Body of pancreas (tissue), 4 donors: ENCODE measurements around the gene CLMN. TPM values are rescaled to one million over a fixed set of nuclear protein-coding genes. Genes with fewer than 3 reads are reported as not detected.
A peak's percentile ranks its signal among the peaks of the same experiment; 100 is the strongest.

ENCODE experiments used
- ATAC-seq: fragments of 150-250 bp; one replicate; pipeline ENCODE4 v1.9.1; 2016
- DNase-seq, 4 donors: peaks; one replicate each; pipeline ENCODE4 v3.0.0-alpha.2; 2019
- H3K27ac ChIP-seq, 4 donors: fragments of 200-600 bp; sonication (generic); 1 replicate in 3 of 4; 2 replicates in 1 of 4; pipeline versions ENCODE4 v1.5.1 to v1.6.1; 2016 to 2019; ENCODE audit warnings: mild to moderate bottlenecking in 1 of 4, mixed read lengths in 1 of 4, moderate library complexity in 1 of 4
- H3K27me3 ChIP-seq, 2 donors: fragments of 200-600 bp; sonication (generic); one replicate each; pipeline ENCODE4 v1.6.0; 2016; ENCODE audit warnings: mild to moderate bottlenecking in 1 of 2
- H3K36me3 ChIP-seq, 2 donors: fragments of 200-600 bp; sonication (generic); replicated peaks in 1 of 2; 2 replicates each; pipeline ENCODE4 v1.5.1; 2016; ENCODE audit warnings: low read depth in 2 of 2; ENCODE audit not compliant: insufficient read depth in 1 of 2
- H3K4me1 ChIP-seq: fragments of 200-600 bp; sonication (generic); one replicate; pipeline ENCODE4 v1.6.0; 2016
- H3K4me3 ChIP-seq, 2 donors: fragments of 200-600 bp; sonication (generic); 1 replicate in 1 of 2; 2 replicates in 1 of 2; pipeline ENCODE4 v1.5.1; 2016 to 2019
- H3K9me3 ChIP-seq, 3 donors: fragments of 200-600 bp; sonication (generic); 1 replicate in 2 of 3; 2 replicates in 1 of 3; pipeline ENCODE4 v1.5.1; 2016
- POLR2A ChIP-seq, 3 donors: fragments of 450-650 bp; IDR thresholded peaks; one replicate each; pipeline ENCODE4 v1.6.1; 2016; ENCODE audit warnings: antibody characterized with exemption in 3 of 3, mild to moderate bottlenecking in 2 of 3
- WGBS, 2 donors: methylation state at CpG; one replicate each; pipeline ENCODE4 v1.1.5; 2017; 5-methylcytosine and 5-hydroxymethylcytosine counted together
- intact Hi-C: fragments of 100-400 bp; cut with DNase I; formaldehyde crosslinking; loops from one replicate; pipeline ENCODE4 v1.15.1; 2023
- total RNA-seq, 2 donors: library from RNA; depleted of rRNA; stranded (reverse); fragments of >200 nt; gene quantifications; one replicate each; pipeline ENCODE4 v1.1.0, GENCODE V29; 2016
- TF ChIP-seq, protein P1 (sequence below), 7 experiments: fragments of 450-650 bp in 4 of 7; fragments of 200-600 bp in 3 of 7; sonication (generic) in 3 of 7; IDR thresholded peaks; one replicate each; pipeline ENCODE4 v1.5.1; 2016 to 2019; ENCODE audit warnings: antibody characterized with exemption in 7 of 7

CLMN gene
- total RNA-seq, 2 donors from 2014 or later: 53.7 to 54.7 TPM

- TF ChIP-seq, protein P1, sequence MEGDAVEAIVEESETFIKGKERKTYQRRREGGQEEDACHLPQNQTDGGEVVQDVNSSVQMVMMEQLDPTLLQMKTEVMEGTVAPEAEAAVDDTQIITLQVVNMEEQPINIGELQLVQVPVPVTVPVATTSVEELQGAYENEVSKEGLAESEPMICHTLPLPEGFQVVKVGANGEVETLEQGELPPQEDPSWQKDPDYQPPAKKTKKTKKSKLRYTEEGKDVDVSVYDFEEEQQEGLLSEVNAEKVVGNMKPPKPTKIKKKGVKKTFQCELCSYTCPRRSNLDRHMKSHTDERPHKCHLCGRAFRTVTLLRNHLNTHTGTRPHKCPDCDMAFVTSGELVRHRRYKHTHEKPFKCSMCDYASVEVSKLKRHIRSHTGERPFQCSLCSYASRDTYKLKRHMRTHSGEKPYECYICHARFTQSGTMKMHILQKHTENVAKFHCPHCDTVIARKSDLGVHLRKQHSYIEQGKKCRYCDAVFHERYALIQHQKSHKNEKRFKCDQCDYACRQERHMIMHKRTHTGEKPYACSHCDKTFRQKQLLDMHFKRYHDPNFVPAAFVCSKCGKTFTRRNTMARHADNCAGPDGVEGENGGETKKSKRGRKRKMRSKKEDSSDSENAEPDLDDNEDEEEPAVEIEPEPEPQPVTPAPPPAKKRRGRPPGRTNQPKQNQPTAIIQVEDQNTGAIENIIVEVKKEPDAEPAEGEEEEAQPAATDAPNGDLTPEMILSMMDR (IDR thresholded peaks at IDR 0.05): no peak
- TF ChIP-seq POLR2A (IDR thresholded peaks at IDR 0.05): no peak
- H3K36me3 ChIP-seq: no peaks in the 10 kb centered on the region
- no peaks in the 10 kb centered on the region for H3K9me3 ChIP-seq
- DNase-seq: no peak
- intact Hi-C loops: no loop called here
- WGBS, 2 donors: 55 to 57% methylated on average over 4 of the region's 4 CpGs
- H3K4me1 ChIP-seq: peaks cover 41% of the 10 kb centered on the region
- peak overlapping the region in 3 of 4 donors; percentile 29 to 63 (median 43) for H3K27ac ChIP-seq
- no peaks in the 10 kb centered on the region for H3K27me3 ChIP-seq
- H3K4me3 ChIP-seq: no peak overlapping the region
- ATAC-seq: peak; percentile 21
Measured at GRCh38 chr14:95281560-95282176, 38.0 kb downstream of the CLMN start.

DNA sequence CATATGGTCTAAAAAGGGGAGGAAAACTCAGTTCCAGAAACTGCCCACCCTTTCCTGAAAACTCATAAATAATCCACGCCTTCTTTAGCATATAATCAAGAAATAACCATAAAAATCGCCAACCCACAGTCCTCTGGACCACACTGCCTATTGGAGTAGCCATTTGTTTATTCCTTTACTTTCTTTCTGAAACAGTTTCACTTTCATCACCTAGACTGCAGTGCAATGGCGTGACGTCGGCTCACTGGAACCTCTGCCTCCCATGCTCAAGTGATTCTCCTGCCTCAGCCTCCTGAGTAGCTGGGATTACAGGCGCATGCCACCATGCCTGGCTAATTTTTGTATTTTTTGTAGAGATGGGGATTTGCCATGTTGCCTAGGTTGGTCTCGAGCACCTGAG, 44.2 kb downstream of the CLMN start:
- WGBS, 2 donors: 93 to 94% methylated on average over 7 of the region's 7 CpGs
- intact Hi-C loops: no loop called here
- H3K27ac ChIP-seq: no peak overlapping the region

GRCh38 chr14:95274874-95275273, 44.8 kb downstream of the CLMN start:
- Histone ChIP-seq H3K27me3 (no peaks in the 10 kb centered on the region), H3K4me3 (no peak overlapping the region), H3K9me3 (no peaks in the 10 kb centered on the region), H3K36me3 (no peaks in the 10 kb centered on the region), H3K4me1 (peaks cover 22% of the 10 kb centered on the region), H3K27ac (no peak overlapping the region)
- intact Hi-C loops: no loop called here
- WGBS, 2 donors: 82 to 83% methylated on average over 6 of the region's 6 CpGs
- DNase-seq (no peak), ATAC-seq (no peak)
- TF ChIP-seq, protein P1 (IDR thresholded peaks at IDR 0.05): no peak
- TF ChIP-seq POLR2A (IDR thresholded peaks at IDR 0.05): no peak

More for the DNA sequence above, 44.2 kb downstream of the CLMN start:
- no peaks in the 10 kb centered on the region for H3K9me3 ChIP-seq
- no peaks in the 10 kb centered on the region for H3K27me3 ChIP-seq
- H3K36me3 ChIP-seq: no peaks in the 10 kb centered on the region
- no peak overlapping the region for H3K4me3 ChIP-seq
- DNase-seq (no peak), ATAC-seq (no peak)
- H3K4me1 ChIP-seq: peaks cover 25% of the 10 kb centered on the region
- no peak for TF ChIP-seq POLR2A (IDR thresholded peaks at IDR 0.05)
- TF ChIP-seq, protein P1 (IDR thresholded peaks at IDR 0.05): no peak

GRCh38 chr14:95274279-95274678, 45.4 kb downstream of the CLMN start:
- H3K27ac ChIP-seq: no peak overlapping the region
- no peaks in the 10 kb centered on the region for H3K36me3 ChIP-seq
- WGBS, 2 donors: 90 to 91% methylated on average over 7 of the region's 7 CpGs
- DNase-seq (no peak), ATAC-seq (no peak)
- no peak for TF ChIP-seq POLR2A (IDR thresholded peaks at IDR 0.05)
- TF ChIP-seq, protein P1 (IDR thresholded peaks at IDR 0.05): no peak
- intact Hi-C loops: no loop called here
- no peaks in the 10 kb centered on the region for H3K9me3 ChIP-seq
- H3K27me3 ChIP-seq: no peaks in the 10 kb centered on the region
- peaks cover 25% of the 10 kb centered on the region for H3K4me1 ChIP-seq
- H3K4me3 ChIP-seq: no peak overlapping the region
